Ishikawa (cell line): ENCODE measurements around the gene LMO3.

Source experiments
- EGR1 ChIP-seq: IDR thresholded peaks from 2 replicates; pipeline ENCODE4 v1.6.1; 2012
- EP300 ChIP-seq: IDR thresholded peaks from 2 replicates; pipeline ENCODE4 v1.6.1; 2012; ENCODE audit warnings: borderline replicate concordance
- MAX ChIP-seq: IDR thresholded peaks from 2 replicates; pipeline ENCODE4 v1.6.1; 2012
- NFIC ChIP-seq: IDR thresholded peaks from 2 replicates; pipeline ENCODE4 v1.6.1; 2012
- RAD21 ChIP-seq: IDR thresholded peaks from 2 replicates; pipeline ENCODE4 v1.6.1; 2012; ENCODE audit warnings: low read depth
- TAF1 ChIP-seq: IDR thresholded peaks from 2 replicates; pipeline ENCODE4 v1.6.1; 2012; ENCODE audit warnings: low read depth, mild to moderate bottlenecking
- TEAD4 ChIP-seq: IDR thresholded peaks from 2 replicates; pipeline ENCODE4 v1.6.1; 2012
- YY1 ChIP-seq: IDR thresholded peaks from 2 replicates; pipeline ENCODE4 v1.6.1; 2012; ENCODE audit warnings: low read depth
- ZBTB7A ChIP-seq: IDR thresholded peaks from 2 replicates; pipeline ENCODE4 v1.6.1; 2012; ENCODE audit warnings: low read depth
- TF ChIP-seq, protein P1 (sequence below): IDR thresholded peaks from 2 replicates; pipeline ENCODE4 v1.6.1; 2012; ENCODE audit warnings: low read depth, mild to moderate bottlenecking

DNA sequence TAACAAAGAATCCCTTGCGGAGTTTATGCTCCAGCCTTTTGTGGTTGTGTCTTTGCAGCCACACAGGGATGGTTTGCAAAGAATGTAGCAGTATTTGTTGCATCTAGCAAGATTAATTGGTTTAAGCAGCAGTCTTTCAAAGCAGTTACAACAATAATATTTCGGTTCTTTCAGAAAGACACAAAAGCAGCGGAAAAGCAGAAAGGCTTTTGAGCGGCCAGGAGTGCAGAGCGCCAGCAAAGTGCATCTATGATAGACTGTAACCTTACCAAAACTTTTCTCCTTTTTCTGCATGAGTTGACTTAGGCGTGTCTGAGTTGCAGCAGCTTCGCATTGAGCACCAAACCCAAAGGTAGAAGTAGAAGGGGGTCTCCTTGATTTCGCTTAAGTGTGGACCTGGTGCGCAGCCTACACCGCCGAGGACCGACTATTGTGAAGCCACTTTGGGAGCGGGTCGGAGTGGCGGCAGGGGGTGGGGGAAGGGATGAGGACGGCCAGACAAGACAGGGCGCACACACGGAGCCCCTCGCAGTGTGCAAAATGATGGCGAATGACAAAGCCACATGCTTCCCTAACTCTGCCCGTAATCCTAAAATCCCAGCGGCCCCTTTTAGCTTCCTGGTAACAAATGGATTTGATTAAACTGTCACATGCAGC, 1.2 kb downstream of the LMO3 start:
- TF ChIP-seq MAX (no peak), TEAD4 (no peak), EP300 (no peak), TAF1 (no peak), RAD21 (no peak), YY1 (no peak), NFIC (no peak), EGR1 (no peak), ZBTB7A (no peak)
- TF ChIP-seq, protein P1, sequence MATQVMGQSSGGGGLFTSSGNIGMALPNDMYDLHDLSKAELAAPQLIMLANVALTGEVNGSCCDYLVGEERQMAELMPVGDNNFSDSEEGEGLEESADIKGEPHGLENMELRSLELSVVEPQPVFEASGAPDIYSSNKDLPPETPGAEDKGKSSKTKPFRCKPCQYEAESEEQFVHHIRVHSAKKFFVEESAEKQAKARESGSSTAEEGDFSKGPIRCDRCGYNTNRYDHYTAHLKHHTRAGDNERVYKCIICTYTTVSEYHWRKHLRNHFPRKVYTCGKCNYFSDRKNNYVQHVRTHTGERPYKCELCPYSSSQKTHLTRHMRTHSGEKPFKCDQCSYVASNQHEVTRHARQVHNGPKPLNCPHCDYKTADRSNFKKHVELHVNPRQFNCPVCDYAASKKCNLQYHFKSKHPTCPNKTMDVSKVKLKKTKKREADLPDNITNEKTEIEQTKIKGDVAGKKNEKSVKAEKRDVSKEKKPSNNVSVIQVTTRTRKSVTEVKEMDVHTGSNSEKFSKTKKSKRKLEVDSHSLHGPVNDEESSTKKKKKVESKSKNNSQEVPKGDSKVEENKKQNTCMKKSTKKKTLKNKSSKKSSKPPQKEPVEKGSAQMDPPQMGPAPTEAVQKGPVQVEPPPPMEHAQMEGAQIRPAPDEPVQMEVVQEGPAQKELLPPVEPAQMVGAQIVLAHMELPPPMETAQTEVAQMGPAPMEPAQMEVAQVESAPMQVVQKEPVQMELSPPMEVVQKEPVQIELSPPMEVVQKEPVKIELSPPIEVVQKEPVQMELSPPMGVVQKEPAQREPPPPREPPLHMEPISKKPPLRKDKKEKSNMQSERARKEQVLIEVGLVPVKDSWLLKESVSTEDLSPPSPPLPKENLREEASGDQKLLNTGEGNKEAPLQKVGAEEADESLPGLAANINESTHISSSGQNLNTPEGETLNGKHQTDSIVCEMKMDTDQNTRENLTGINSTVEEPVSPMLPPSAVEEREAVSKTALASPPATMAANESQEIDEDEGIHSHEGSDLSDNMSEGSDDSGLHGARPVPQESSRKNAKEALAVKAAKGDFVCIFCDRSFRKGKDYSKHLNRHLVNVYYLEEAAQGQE: no peak
